Sigmoid colon (tissue), 7 donors: Measurements from ENCODE around the gene JMJD7. TPM values are rescaled to one million over a fixed set of nuclear protein-coding genes. Genes with fewer than 3 reads are reported as not detected.

ENCODE experiments used
- DNase-seq: peaks from one replicate; pipeline ENCODE4 v3.0.0-alpha.2; 2019
- H3K27ac ChIP-seq, 4 donors: fragments of 200-600 bp; sonication (generic); one replicate each; pipeline ENCODE4 v1.5.1; 2016 to 2019; ENCODE audit warnings: mild to moderate bottlenecking in 1 of 4
- H3K27me3 ChIP-seq, 3 donors: fragments of 200-600 bp; sonication (generic); one replicate each; pipeline ENCODE4 v1.5.1; 2019; ENCODE audit warnings: mild to moderate bottlenecking in 1 of 3
- H3K36me3 ChIP-seq, 4 donors: fragments of 200-600 bp; sonication (generic); one replicate each; pipeline ENCODE4 v1.5.1; 2016 to 2019
- H3K4me1 ChIP-seq, 4 donors: fragments of 200-600 bp; sonication (generic); one replicate each; pipeline ENCODE4 v1.5.1; 2017 to 2019
- H3K4me3 ChIP-seq, 4 donors: fragments of 200-600 bp; sonication (generic); one replicate each; pipeline ENCODE4 v1.5.1; 2017 to 2019; ENCODE audit warnings: mild to moderate bottlenecking in 2 of 4, moderate library complexity in 1 of 4
- H3K9me3 ChIP-seq, 4 donors: fragments of 200-600 bp in 3 of 4; sonication (generic) in 3 of 4; one replicate each; pipeline versions ENCODE4 v1.5.1 to v1.6.1; 2013 to 2019
- EP300 ChIP-seq, 4 donors: sonication (generic); formaldehyde crosslinking; IDR thresholded peaks; one replicate each; pipeline ENCODE4 v1.6.1; 2017; ENCODE audit warnings: antibody characterized with exemption in 4 of 4
- POLR2A ChIP-seq, 2 donors: fragments of 450-650 bp; IDR thresholded peaks; one replicate each; pipeline ENCODE4 v1.6.1; 2016; ENCODE audit warnings: antibody characterized with exemption in 2 of 2, mild to moderate bottlenecking in 2 of 2, moderate library complexity in 2 of 2
- POLR2AphosphoS5 ChIP-seq, 4 donors: sonication (generic); formaldehyde crosslinking; IDR thresholded peaks; one replicate each; pipeline ENCODE4 v1.6.1; 2017; ENCODE audit warnings: antibody characterized with exemption in 4 of 4
- WGBS, 2 donors: extraction: QIAGEN DNeasy Blood & Tissue Kit; methylation state at CpG; one replicate each; pipeline ENCODE4 v1.1.7; 2013; 5-methylcytosine and 5-hydroxymethylcytosine counted together
- intact Hi-C: fragments of 100-400 bp; cut with DNase I; formaldehyde crosslinking; loops from one replicate; pipeline ENCODE4 v1.15.1; 2023
- polyA plus RNA-seq, 3 donors: library from polyadenylated mRNA; stranded (reverse); fragments of 200-250 nt; gene quantifications; one replicate each; pipeline ENCODE4 v1.2.3, GENCODE V29; 2013
- total RNA-seq, 4 donors: library from RNA; depleted of rRNA; stranded (reverse); fragments of >200 nt; gene quantifications; one replicate each; pipeline ENCODE4 v1.1.0, GENCODE V29; 2016
- TF ChIP-seq, protein P1 (sequence below), 4 experiments: fragments of 450-650 bp in 3 of 4; fragments of 200-600 bp in 1 of 4; IDR thresholded peaks; one replicate each; pipeline ENCODE4 v1.5.1; 2016 to 2019; ENCODE audit warnings: antibody characterized with exemption in 4 of 4, mild to moderate bottlenecking in 3 of 4, moderate library complexity in 2 of 4
- donor health status: healthy with polysubstance abuse.
- donor health status: Bipolar disorder and iron deficiency.
- donor health status: healthy.

The JMJD7 gene
- total and polyA plus RNA-seq, 7 donors: 9.5 to 14.0 (median 10.7) TPM

DNA sequence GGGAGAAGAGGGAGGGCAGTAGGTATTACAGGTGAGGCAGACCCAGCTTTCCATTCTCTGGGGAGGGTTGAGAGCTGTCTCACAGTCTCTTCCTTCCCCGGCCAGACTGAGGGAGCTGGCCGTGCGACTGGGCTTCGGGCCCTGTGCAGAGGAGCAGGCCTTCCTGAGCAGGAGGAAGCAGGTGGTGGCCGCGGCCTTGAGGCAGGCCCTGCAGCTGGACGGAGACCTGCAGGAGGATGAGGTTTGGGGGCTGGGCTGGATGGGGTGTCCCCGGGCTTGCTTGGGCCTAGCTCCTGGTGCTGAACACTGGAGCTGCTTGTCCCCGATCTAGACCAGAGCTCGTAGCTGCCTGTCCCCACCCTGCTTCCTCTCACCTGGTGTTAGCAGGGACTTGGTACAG, 15.7 kb downstream of the JMJD7 start:
- WGBS, 2 donors: 79 to 91% methylated on average over 10 of the region's 10 CpGs
- Histone ChIP-seq H3K4me1 (no peaks in the 10 kb centered on the region), H3K9me3 (no peaks in the 10 kb centered on the region), H3K36me3 (peaks cover 0 to 82% (median 32%) of the 10 kb centered on the region in 4 donors), H3K4me3 (no peak overlapping the region), H3K27me3 (no peaks in the 10 kb centered on the region), H3K27ac (no peak overlapping the region)
- no peak for TF ChIP-seq POLR2A (IDR thresholded peaks at IDR 0.05)
- TF ChIP-seq, protein P1, sequence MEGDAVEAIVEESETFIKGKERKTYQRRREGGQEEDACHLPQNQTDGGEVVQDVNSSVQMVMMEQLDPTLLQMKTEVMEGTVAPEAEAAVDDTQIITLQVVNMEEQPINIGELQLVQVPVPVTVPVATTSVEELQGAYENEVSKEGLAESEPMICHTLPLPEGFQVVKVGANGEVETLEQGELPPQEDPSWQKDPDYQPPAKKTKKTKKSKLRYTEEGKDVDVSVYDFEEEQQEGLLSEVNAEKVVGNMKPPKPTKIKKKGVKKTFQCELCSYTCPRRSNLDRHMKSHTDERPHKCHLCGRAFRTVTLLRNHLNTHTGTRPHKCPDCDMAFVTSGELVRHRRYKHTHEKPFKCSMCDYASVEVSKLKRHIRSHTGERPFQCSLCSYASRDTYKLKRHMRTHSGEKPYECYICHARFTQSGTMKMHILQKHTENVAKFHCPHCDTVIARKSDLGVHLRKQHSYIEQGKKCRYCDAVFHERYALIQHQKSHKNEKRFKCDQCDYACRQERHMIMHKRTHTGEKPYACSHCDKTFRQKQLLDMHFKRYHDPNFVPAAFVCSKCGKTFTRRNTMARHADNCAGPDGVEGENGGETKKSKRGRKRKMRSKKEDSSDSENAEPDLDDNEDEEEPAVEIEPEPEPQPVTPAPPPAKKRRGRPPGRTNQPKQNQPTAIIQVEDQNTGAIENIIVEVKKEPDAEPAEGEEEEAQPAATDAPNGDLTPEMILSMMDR (IDR thresholded peaks at IDR 0.05): no peak
- intact Hi-C loops: no loop called here
- no peak for DNase-seq

GRCh38 chr15:41844814-41845213, 16.9 kb downstream of the JMJD7 start:
- no peaks in the 10 kb centered on the region for H3K9me3 ChIP-seq
- peaks cover 0 to 80% (median 32%) of the 10 kb centered on the region in 4 donors for H3K36me3 ChIP-seq
- TF ChIP-seq EP300 (IDR thresholded peaks at IDR 0.05) (no peak), POLR2A (IDR thresholded peaks at IDR 0.05) (no peak), POLR2AphosphoS5 (IDR thresholded peaks at IDR 0.05) (no peak)
- TF ChIP-seq, protein P1 (IDR thresholded peaks at IDR 0.05): no peak
- no peak for DNase-seq
- H3K4me3 ChIP-seq: no peak overlapping the region
- intact Hi-C loops: no loop called here
- H3K4me1 ChIP-seq: no peaks in the 10 kb centered on the region
- WGBS, 2 donors: 87 to 92% methylated on average over 12 of the region's 12 CpGs
- H3K27ac ChIP-seq: no peak overlapping the region
- H3K27me3 ChIP-seq: no peaks in the 10 kb centered on the region

DNA sequence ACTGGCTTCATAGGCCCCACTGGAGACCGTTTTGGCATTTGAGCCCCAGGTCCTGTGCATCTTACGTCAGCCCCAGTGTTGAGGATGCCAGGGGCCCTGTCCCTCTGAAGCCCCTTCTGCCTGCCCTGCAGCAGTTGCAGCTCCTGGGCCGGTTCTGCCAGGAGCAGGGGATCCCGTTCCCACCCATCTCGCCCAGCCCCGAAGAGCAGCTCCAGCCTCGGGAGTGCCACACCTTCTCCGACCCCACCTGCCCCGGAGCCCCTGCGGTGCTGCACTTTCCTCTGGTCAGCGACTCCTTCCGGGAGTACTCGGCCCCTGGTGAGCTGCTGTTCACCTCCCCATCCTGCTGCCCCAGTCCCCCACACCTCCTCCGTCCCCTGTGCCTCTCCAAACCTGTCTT, 19.3 kb downstream of the JMJD7 start:
- Histone ChIP-seq H3K4me1 (no peaks in the 10 kb centered on the region), H3K27me3 (peaks cover 0 to 9% (median 0%) of the 10 kb centered on the region in 3 donors), H3K27ac (no peak overlapping the region), H3K9me3 (no peaks in the 10 kb centered on the region), H3K36me3 (peaks cover 0 to 57% (median 28%) of the 10 kb centered on the region in 4 donors), H3K4me3 (no peak overlapping the region)
- intact Hi-C loops: no loop called here
- no peak for DNase-seq
- TF ChIP-seq POLR2A (IDR thresholded peaks at IDR 0.05) (no peak), EP300 (IDR thresholded peaks at IDR 0.05) (no peak), POLR2AphosphoS5 (IDR thresholded peaks at IDR 0.05) (no peak)
- TF ChIP-seq, protein P1 (IDR thresholded peaks at IDR 0.05): no peak
- 93 to 94% methylated on average over 14 of the region's 14 CpGs for WGBS, 2 donors

DNA sequence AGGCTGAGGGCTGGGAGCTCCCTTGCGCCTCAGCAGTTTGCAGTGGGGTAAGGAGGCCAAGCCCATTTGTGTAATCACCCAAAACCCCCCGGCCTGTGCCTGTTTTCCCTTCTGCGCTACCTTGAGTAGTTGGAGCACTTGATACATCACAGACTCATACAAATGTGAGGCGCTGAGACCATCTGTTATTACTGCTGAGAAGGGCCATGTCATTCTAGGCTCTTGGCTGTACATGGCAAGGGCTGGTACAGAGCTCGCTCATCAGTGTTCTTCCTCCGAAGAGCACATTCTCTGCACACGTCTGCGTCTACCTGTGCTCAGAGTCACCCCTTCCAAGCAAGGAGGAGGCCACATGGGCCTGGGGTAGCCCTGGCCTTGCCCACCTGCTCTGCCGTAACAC, 20.1 kb downstream of the JMJD7 start:
- intact Hi-C loops: no loop called here
- TF ChIP-seq POLR2AphosphoS5 (IDR thresholded peaks at IDR 0.05) (no peak), EP300 (IDR thresholded peaks at IDR 0.05) (no peak), POLR2A (IDR thresholded peaks at IDR 0.05) (no peak)
- TF ChIP-seq, protein P1 (IDR thresholded peaks at IDR 0.05): no peak
- 96% methylated on average over 9 of the region's 9 CpGs for WGBS, 2 donors
- Histone ChIP-seq H3K36me3 (peaks cover 0 to 54% (median 28%) of the 10 kb centered on the region in 4 donors), H3K27ac (no peak overlapping the region), H3K27me3 (peaks cover 0 to 16% (median 0%) of the 10 kb centered on the region in 3 donors), H3K4me1 (no peaks in the 10 kb centered on the region), H3K4me3 (no peak overlapping the region), H3K9me3 (no peaks in the 10 kb centered on the region)
- DNase-seq: no peak

- peaks cover 0 to 23% (median under 1%) of the 10 kb centered on the region in 3 donors for H3K27me3 ChIP-seq
- H3K4me1 ChIP-seq: no peaks in the 10 kb centered on the region
- no peaks in the 10 kb centered on the region for H3K9me3 ChIP-seq
- H3K4me3 ChIP-seq: no peak overlapping the region
- peaks cover 0 to 48% (median 28%) of the 10 kb centered on the region in 4 donors for H3K36me3 ChIP-seq
- no peak overlapping the region for H3K27ac ChIP-seq
- 88 to 89% methylated on average over 10 of the region's 10 CpGs for WGBS, 2 donors
- DNase-seq: no peak
- intact Hi-C loops: no loop called here
- TF ChIP-seq POLR2A (IDR thresholded peaks at IDR 0.05) (no peak), EP300 (IDR thresholded peaks at IDR 0.05) (no peak), POLR2AphosphoS5 (IDR thresholded peaks at IDR 0.05) (no peak)
- TF ChIP-seq, protein P1 (IDR thresholded peaks at IDR 0.05): no peak
These were observed 20.7 kb downstream of the JMJD7 start for GRCh38 chr15:41848631-41849030.
